NT2/D1 (cell line): ENCODE results near the gene ETFA.

Source experiments
- SUZ12 ChIP-seq: IDR thresholded peaks from 2 replicates; pipeline ENCODE4 v1.6.1; 2011; ENCODE audit not compliant: insufficient read length, insufficient read depth; ENCODE audit errors: extremely low read depth
- YY1 ChIP-seq: IDR thresholded peaks from 2 replicates; pipeline ENCODE4 v1.6.1; 2011; ENCODE audit not compliant: insufficient read length, insufficient read depth

DNA sequence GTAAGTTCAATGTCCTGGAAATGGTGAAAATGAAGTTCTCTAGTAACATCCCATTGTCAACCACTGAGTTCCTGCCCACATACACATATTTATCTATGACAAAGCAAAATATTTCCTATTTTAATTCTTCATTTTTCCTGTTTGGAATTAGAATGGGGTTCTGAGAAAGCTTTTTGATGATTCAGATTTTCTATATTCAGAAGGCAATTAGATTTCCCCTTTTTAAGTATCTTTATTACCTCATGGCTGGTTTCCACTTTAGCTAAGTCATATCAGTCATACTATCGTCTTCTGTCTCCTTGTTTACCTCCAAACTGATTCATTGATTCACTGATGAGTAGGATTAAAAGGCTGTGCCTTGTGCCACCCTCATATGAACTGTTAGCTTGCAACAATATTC lies 17.9 kb downstream of the ETFA start:
- TF ChIP-seq YY1 (no peak), SUZ12 (no peak)
